Measurements from ENCODE around the gene TRABD2B.

The TRABD2B gene

DNA sequence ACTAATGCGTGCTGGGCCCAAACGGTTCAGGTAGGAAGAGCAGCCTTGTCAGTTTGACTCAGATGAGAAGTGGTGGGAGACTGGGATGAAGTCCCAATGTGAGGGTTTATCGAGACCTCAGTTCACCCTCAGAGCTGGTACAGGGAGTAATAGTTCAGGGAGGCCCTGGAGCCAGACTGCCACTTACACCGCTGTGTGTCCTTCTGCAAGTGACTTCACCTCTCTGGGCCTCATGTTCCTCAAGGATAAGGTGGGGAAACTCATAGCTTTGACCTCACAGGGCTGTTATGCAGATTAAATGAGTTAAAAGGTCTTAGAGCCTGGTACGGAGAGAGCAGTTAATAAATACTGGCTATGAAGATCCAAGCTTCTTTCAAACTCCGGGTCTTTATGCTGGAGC is 219.9 kb downstream of the TRABD2B start:
- H2AFZ ChIP-seq (ENCODE audit: low read depth, low read length, severe bottlenecking), result no peak overlapping the region
- H3K9me2 ChIP-seq (replicated peaks; ENCODE audit: insufficient read depth, low read length), result no peaks in the 10 kb centered on the region
- H3K9ac ChIP-seq (ENCODE audit: low read length), result no peak overlapping the region
- no peak overlapping the region for H3K4me3 ChIP-seq (ENCODE audit: insufficient read depth, low read length, poor library complexity, severe bottlenecking)
- H3K36me3 ChIP-seq (ENCODE audit: low read length), result no peaks in the 10 kb centered on the region
- no peaks in the 10 kb centered on the region for H4K20me1 ChIP-seq (ENCODE audit: low read depth, low read length)
- no peaks in the 10 kb centered on the region for H3K9me3 ChIP-seq (ENCODE audit: insufficient read depth, low read length)
- no peak overlapping the region for H3K27ac ChIP-seq (ENCODE audit: low read depth, low read length)
- TF ChIP-seq, protein P1, sequence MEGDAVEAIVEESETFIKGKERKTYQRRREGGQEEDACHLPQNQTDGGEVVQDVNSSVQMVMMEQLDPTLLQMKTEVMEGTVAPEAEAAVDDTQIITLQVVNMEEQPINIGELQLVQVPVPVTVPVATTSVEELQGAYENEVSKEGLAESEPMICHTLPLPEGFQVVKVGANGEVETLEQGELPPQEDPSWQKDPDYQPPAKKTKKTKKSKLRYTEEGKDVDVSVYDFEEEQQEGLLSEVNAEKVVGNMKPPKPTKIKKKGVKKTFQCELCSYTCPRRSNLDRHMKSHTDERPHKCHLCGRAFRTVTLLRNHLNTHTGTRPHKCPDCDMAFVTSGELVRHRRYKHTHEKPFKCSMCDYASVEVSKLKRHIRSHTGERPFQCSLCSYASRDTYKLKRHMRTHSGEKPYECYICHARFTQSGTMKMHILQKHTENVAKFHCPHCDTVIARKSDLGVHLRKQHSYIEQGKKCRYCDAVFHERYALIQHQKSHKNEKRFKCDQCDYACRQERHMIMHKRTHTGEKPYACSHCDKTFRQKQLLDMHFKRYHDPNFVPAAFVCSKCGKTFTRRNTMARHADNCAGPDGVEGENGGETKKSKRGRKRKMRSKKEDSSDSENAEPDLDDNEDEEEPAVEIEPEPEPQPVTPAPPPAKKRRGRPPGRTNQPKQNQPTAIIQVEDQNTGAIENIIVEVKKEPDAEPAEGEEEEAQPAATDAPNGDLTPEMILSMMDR (IDR thresholded peaks at IDR 0.05; ENCODE audit: insufficient read depth, low read length, poor library complexity, severe bottlenecking), result no peak
- no peak for TF ChIP-seq EZH2phosphoT487 (conservative IDR thresholded peaks at IDR 0.05; ENCODE audit: low read length)
- H3K27me3 ChIP-seq (ENCODE audit: low read length), result no peaks in the 10 kb centered on the region
- H3F3A ChIP-seq (ENCODE audit: insufficient read depth), result no peaks in the 10 kb centered on the region
- no peak overlapping the region for H3K4me2 ChIP-seq (ENCODE audit: low read depth, low read length, poor library complexity, severe bottlenecking)
- H3K79me2 ChIP-seq (ENCODE audit: insufficient read depth, low read length), result no peaks in the 10 kb centered on the region

DNA sequence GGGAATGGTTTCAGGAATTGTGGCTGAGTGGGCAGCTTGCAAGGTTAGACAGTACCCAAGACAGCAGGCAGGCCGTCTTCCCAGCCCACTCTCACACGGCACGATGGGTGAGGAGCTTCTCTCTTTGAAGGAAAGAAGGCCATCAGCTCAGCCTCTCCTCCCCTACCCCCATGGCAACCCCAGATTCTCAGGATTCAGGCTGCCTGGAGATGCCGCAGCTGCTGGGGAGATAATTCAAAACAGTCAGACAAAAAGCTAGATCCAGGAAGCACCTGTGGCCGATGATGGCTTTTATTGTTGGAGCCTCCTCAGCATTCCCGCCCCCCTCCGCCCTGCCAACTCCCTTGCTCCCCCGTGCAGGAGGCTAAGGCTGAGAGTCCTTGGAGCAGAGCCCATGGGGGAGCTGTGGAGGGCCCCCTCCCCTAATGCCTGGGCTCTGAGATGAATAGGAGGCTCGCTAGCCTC is 220.5 kb downstream of the TRABD2B start:
- H3K36me3 ChIP-seq (ENCODE audit: low read length), result no peaks in the 10 kb centered on the region
- H3K4me3 ChIP-seq (ENCODE audit: insufficient read depth, low read length, poor library complexity, severe bottlenecking), result no peak overlapping the region
- no peak overlapping the region for H3K4me2 ChIP-seq (ENCODE audit: low read depth, low read length, poor library complexity, severe bottlenecking)
- H3K9me3 ChIP-seq (ENCODE audit: insufficient read depth, low read length), result no peaks in the 10 kb centered on the region
- no peak overlapping the region for H3K9ac ChIP-seq (ENCODE audit: low read length)
- H3K79me2 ChIP-seq (ENCODE audit: insufficient read depth, low read length), result no peaks in the 10 kb centered on the region
- no peak overlapping the region for H2AFZ ChIP-seq (ENCODE audit: low read depth, low read length, severe bottlenecking)
- H4K20me1 ChIP-seq (ENCODE audit: low read depth, low read length), result no peaks in the 10 kb centered on the region
- no peak overlapping the region for H3K27ac ChIP-seq (ENCODE audit: low read depth, low read length)
- no peaks in the 10 kb centered on the region for H3K27me3 ChIP-seq (ENCODE audit: low read length)
- no peaks in the 10 kb centered on the region for H3F3A ChIP-seq (ENCODE audit: insufficient read depth)
- no peaks in the 10 kb centered on the region for H3K9me2 ChIP-seq (replicated peaks; ENCODE audit: insufficient read depth, low read length)
- no peak for TF ChIP-seq EZH2phosphoT487 (conservative IDR thresholded peaks at IDR 0.05; ENCODE audit: low read length)
- TF ChIP-seq, protein P1 (IDR thresholded peaks at IDR 0.05; ENCODE audit: insufficient read depth, low read length, poor library complexity, severe bottlenecking), result no peak

DNA sequence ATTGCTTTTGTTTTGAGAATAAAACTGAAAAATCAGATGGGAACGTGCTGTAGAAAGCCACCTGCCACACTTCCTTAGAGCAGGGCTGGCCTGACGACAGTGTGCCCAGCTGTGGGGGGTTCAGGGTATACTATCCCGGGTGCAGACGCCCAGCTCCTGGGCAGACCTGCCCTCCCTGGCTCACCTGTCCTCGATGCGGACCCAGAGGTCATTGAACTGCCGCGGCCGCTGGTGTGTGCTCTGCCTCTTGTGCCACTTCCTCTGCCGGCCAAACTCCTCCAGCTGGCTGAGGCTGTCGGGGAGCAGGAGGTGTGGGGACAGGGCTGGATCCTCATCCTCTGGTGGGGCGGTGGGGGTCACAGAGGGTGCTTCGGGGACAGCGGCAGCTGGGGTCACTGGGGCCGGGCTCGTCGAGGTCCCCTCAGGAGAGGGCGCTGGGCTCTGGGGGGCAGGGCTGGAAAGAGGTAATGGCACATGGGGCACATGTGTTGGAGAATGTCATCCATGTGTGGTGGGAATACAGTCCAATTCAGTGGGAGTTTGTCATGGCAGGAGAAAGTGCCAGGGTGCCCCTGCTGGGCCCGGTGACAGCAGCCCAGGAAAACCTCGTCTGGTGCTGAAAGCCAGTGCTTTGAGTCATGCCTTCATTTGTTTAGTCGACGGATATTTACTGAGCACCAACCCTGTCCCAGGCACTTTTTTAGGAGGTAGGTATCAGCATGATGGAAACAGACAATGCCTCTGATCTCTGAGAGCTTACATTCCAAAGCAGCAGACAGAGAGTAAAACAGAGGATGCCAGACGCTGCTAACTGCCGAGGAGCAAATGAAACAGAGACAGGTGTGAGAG is 222.0 kb downstream of the TRABD2B start:
- no peaks in the 10 kb centered on the region for H3K27me3 ChIP-seq (ENCODE audit: low read length)
- no peaks in the 10 kb centered on the region for H3K36me3 ChIP-seq (ENCODE audit: low read length)
- H3K9me3 ChIP-seq (ENCODE audit: insufficient read depth, low read length), result no peaks in the 10 kb centered on the region
- no peak overlapping the region for H3K27ac ChIP-seq (ENCODE audit: low read depth, low read length)
- no peak overlapping the region for H2AFZ ChIP-seq (ENCODE audit: low read depth, low read length, severe bottlenecking)
- no peak overlapping the region for H3K9ac ChIP-seq (ENCODE audit: low read length)
- no peak overlapping the region for H3K4me3 ChIP-seq (ENCODE audit: insufficient read depth, low read length, poor library complexity, severe bottlenecking)
- no peaks in the 10 kb centered on the region for H3K9me2 ChIP-seq (replicated peaks; ENCODE audit: insufficient read depth, low read length)
- TF ChIP-seq EZH2phosphoT487 (conservative IDR thresholded peaks at IDR 0.05; ENCODE audit: low read length), result no peak
- TF ChIP-seq, protein P1 (IDR thresholded peaks at IDR 0.05; ENCODE audit: insufficient read depth, low read length, poor library complexity, severe bottlenecking), result no peak
- no peak overlapping the region for H3K4me2 ChIP-seq (ENCODE audit: low read depth, low read length, poor library complexity, severe bottlenecking)
- H4K20me1 ChIP-seq (ENCODE audit: low read depth, low read length), result no peaks in the 10 kb centered on the region
- H3F3A ChIP-seq (ENCODE audit: insufficient read depth), result no peaks in the 10 kb centered on the region
- H3K79me2 ChIP-seq (ENCODE audit: insufficient read depth, low read length), result no peaks in the 10 kb centered on the region
